A549 (cell line): Measurements from ENCODE around the gene PEDS1.

Experiments
- ELK1 ChIP-seq: fragments of 150-350 bp; IDR thresholded peaks from 2 replicates; pipeline ENCODE4 v1.6.1; 2014; ENCODE audit warnings: low read depth, mild to moderate bottlenecking, low read length
- EP300 ChIP-seq, 2 experiments: fragments of >200 bp; sonication (Bioruptor Twin); formaldehyde crosslinking; IDR thresholded peaks; 2 replicates in 1 of 2; 3 replicates in 1 of 2; pipeline ENCODE4 v1.6.1; 2016 to 2017
- FOSL2 ChIP-seq, 2 experiments: fragments of 450-650 bp in 1 of 2; fragments of >200 bp in 1 of 2; sonication (Bioruptor Twin) in 1 of 2; formaldehyde crosslinking; IDR thresholded peaks; 2 replicates each; pipeline versions ENCODE4 v1.5.0 to v1.6.1; 2016 to 2020; ENCODE audit warnings: mild to moderate bottlenecking in 1 of 2, moderate library complexity in 1 of 2
- HOXA7 ChIP-seq: fragments of 250-450 bp; sonication (Bioruptor Pico); IDR thresholded peaks from 2 replicates; pipeline ENCODE4 v1.5.0; 2020; ENCODE audit warnings: mild to moderate bottlenecking, moderate library complexity
- POLR2A ChIP-seq: IDR thresholded peaks from 2 replicates; pipeline ENCODE4 v1.6.1; 2012; ENCODE audit warnings: mild to moderate bottlenecking, low read length
- RAD21 ChIP-seq, 2 experiments: fragments of >200 bp in 1 of 2; sonication (Bioruptor Twin) in 1 of 2; formaldehyde crosslinking in 1 of 2; IDR thresholded peaks in 1 of 2; conservative IDR thresholded peaks in 1 of 2; 2 replicates in 1 of 2; 3 replicates in 1 of 2; pipeline ENCODE4 v1.6.1; 2012 to 2018; ENCODE audit warnings: inconsistent platforms in 1 of 2
- RFX5 ChIP-seq: fragments of 450-650 bp; IDR thresholded peaks from 2 replicates; pipeline ENCODE4 v1.7.1; 2014; ENCODE audit warnings: antibody characterized with exemption, mild to moderate bottlenecking, moderate library complexity
- TF ChIP-seq, protein P1 (sequence below): fragments of >200 bp; sonication (Bioruptor Twin); formaldehyde crosslinking; IDR thresholded peaks from 3 replicates; pipeline ENCODE4 v1.5.1; 2016

DNA sequence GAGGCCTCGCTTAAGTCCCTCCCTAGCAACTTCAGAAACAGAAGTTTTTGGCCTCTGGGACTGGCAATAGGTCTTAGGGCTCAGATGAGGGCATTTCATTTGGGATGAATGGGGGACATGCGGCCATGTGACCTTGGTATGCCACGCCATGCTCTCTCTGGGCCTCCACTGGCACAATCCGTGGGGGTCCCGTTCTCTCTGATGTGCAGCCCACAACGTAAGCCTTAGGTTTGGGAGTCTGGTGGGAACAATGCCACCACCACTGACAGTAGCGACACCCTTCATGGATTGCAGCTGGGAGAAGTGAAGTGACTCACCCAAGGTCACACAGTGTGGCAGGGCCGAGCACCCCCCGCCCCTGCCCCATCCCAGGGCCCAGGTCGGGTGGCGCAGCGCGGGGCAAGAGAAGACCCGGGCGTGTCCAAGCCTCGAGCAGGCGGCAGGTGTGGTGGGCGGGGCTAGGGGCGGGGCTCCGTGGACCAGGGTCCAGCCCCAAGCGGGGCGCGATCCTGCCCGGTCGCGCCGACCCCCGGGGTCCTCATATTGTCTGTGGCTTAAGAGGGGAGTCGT is 36.2 kb upstream of the PEDS1 start:
- TF ChIP-seq, protein P1, sequence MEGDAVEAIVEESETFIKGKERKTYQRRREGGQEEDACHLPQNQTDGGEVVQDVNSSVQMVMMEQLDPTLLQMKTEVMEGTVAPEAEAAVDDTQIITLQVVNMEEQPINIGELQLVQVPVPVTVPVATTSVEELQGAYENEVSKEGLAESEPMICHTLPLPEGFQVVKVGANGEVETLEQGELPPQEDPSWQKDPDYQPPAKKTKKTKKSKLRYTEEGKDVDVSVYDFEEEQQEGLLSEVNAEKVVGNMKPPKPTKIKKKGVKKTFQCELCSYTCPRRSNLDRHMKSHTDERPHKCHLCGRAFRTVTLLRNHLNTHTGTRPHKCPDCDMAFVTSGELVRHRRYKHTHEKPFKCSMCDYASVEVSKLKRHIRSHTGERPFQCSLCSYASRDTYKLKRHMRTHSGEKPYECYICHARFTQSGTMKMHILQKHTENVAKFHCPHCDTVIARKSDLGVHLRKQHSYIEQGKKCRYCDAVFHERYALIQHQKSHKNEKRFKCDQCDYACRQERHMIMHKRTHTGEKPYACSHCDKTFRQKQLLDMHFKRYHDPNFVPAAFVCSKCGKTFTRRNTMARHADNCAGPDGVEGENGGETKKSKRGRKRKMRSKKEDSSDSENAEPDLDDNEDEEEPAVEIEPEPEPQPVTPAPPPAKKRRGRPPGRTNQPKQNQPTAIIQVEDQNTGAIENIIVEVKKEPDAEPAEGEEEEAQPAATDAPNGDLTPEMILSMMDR: no peak
- no peak for TF ChIP-seq FOSL2 (IDR thresholded peaks at IDR 0.05)
- peak; percentile 24; the same call in 1 of the 2 replicates for TF ChIP-seq FOSL2 (CRISPR knock-in tag; IDR thresholded peaks at IDR 0.05)
- no peak for TF ChIP-seq EP300 (IDR thresholded peaks at IDR 0.05)
- TF ChIP-seq RAD21 (conservative IDR thresholded peaks at IDR 0.05 in 1 of 2, IDR thresholded peaks at IDR 0.05 in 1 of 2): no peak
- TF ChIP-seq RFX5: no peak
- TF ChIP-seq HOXA7: no peak
- no peak for TF ChIP-seq POLR2A
- TF ChIP-seq ELK1: no peak
